GM12878 (cell line): ENCODE data around the gene METTL23. TPM values are rescaled to one million over a fixed set of nuclear protein-coding genes. Genes with fewer than 3 reads are reported as not detected.
"Not testable (repeated sequence)": the region's sequence is repeated elsewhere in the genome, so short reads cannot be mapped to it uniquely, and the experiment has no call there.

ENCODE experiments used
- ATAC-seq: fragments of 200-7000 bp; cut with Tn5 transposase; 3 replicates; pipeline ENCODE4 v1.9.1; 2020; ENCODE audit warnings: mild to moderate bottlenecking, moderate library complexity
- BruUV-seq: library from RNA; stranded (reverse); fragments of 400-500 nt; replicated peaks from 2 replicates; lab custom pipeline; 2021; lab: Mats Ljungman, UMichigan
- CTCF ChIA-PET: fragments of 300-600 bp; sonication (Branson Sonifier 250); formaldehyde crosslinking; extraction: SDS; loops from one replicate; lab custom pipeline; 2021; ENCODE audit warnings: inconsistent platforms; lab: Yijun Ruan, JAX
- POLR2A ChIA-PET: fragments of 350-600 bp; formaldehyde crosslinking; extraction: SDS; loops from one replicate; lab custom pipeline; 2021; ENCODE audit warnings: inconsistent platforms; lab: Charles Lee
- RAD21 ChIA-PET: fragments of 300-600 bp; sonication (Branson Sonifier 250); formaldehyde crosslinking; loops from one replicate; lab custom pipeline; 2023; ENCODE audit warnings: antibody characterized with exemption; ENCODE audit not compliant: unreplicated experiment; lab: Charles Lee
- SMC1A ChIA-PET: fragments of 300-600 bp; sonication (Branson Sonifier 250); formaldehyde crosslinking; loops from one replicate; lab custom pipeline; 2023; ENCODE audit not compliant: unreplicated experiment, uncharacterized antibody; lab: Charles Lee
- DNase-seq: peaks from one replicate; pipeline ENCODE4 v3.0.0-alpha.2; 2011; ENCODE audit warnings: low read depth, low spot score
- FAIRE-seq: peaks from 3 replicates; lab custom pipeline; 2011; peaks lifted over from hg19 to GRCh38; lab: Jason Lieb, UNC
- H2AFZ ChIP-seq: 2 replicates; pipeline ENCODE4 v1.6.0; 2011; ENCODE audit warnings: low read depth, low read length, control low read depth; ENCODE audit not compliant: control insufficient read depth
- H3K27ac ChIP-seq: 2 replicates; pipeline ENCODE4 v1.5.1; 2011; ENCODE audit warnings: control low read depth; ENCODE audit not compliant: control insufficient read depth, insufficient read depth
- H3K27me3 ChIP-seq, 2 experiments: replicated peaks in 1 of 2; 2 replicates each; pipeline versions ENCODE4 v1.6.0 to v1.6.1; 2011; ENCODE audit warnings: low read length in 1 of 2; ENCODE audit not compliant: control insufficient read depth in 2 of 2, insufficient read depth in 2 of 2
- H3K36me3 ChIP-seq, 2 experiments: 2 replicates each; pipeline ENCODE4 v1.5.1; 2011; ENCODE audit warnings: low read length in 1 of 2; ENCODE audit not compliant: control insufficient read depth in 2 of 2, insufficient read depth in 2 of 2
- H3K4me1 ChIP-seq: 2 replicates; pipeline ENCODE4 v1.6.1; 2011; ENCODE audit warnings: mild to moderate bottlenecking, low read length, moderate library complexity, mixed read lengths; ENCODE audit not compliant: control insufficient read depth, insufficient read depth
- H3K4me2 ChIP-seq: 2 replicates; pipeline ENCODE4 v1.6.0; 2011; ENCODE audit warnings: control low read depth; ENCODE audit not compliant: control insufficient read depth, insufficient read depth
- H3K4me3 ChIP-seq: fragments of 200-600 bp; sonication (generic); 2 replicates; pipeline ENCODE4 v1.5.1; 2016
- H3K79me2 ChIP-seq: 2 replicates; pipeline ENCODE4 v1.6.0; 2011; ENCODE audit warnings: low read length; ENCODE audit not compliant: control insufficient read depth, insufficient read depth
- H3K9ac ChIP-seq: 2 replicates; pipeline ENCODE4 v1.8.0; 2011; ENCODE audit warnings: low read length, control low read depth, mixed read lengths; ENCODE audit not compliant: control insufficient read depth, insufficient read depth
- H3K9me3 ChIP-seq: replicated peaks from 3 replicates; pipeline ENCODE4 v1.5.1; 2011; ENCODE audit warnings: mild to moderate bottlenecking, low read length; ENCODE audit not compliant: control insufficient read depth, insufficient read depth
- H4K20me1 ChIP-seq: 2 replicates; pipeline ENCODE4 v1.6.0; 2011; ENCODE audit not compliant: control insufficient read depth, insufficient read depth
- BHLHE40 ChIP-seq, 2 experiments: fragments of 450-650 bp in 1 of 2; IDR thresholded peaks; 2 replicates each; pipeline ENCODE4 v1.6.1; 2011 to 2017; ENCODE audit warnings: low read depth in 2 of 2, borderline replicate concordance in 1 of 2, improper control_type of control experiment in 1 of 2, low read length in 1 of 2, mild to moderate bottlenecking in 1 of 2
- ESRRA ChIP-seq: IDR thresholded peaks from 2 replicates; pipeline ENCODE4 v1.6.1; 2012; ENCODE audit warnings: mild to moderate bottlenecking, low read length, improper control_type of control experiment
- IKZF1 ChIP-seq: fragments of 450-650 bp; conservative IDR thresholded peaks from 2 replicates; pipeline ENCODE4 v1.6.1; 2017; ENCODE audit warnings: antibody characterized with exemption, mild to moderate bottlenecking
- MEF2A ChIP-seq: IDR thresholded peaks from 2 replicates; pipeline ENCODE4 v1.6.1; 2011; ENCODE audit warnings: low read depth, mild to moderate bottlenecking, low read length, moderate library complexity; ENCODE audit not compliant: insufficient read depth
- NRF1 ChIP-seq: conservative IDR thresholded peaks from 2 replicates; pipeline ENCODE4 v1.6.1; 2011; ENCODE audit warnings: mild to moderate bottlenecking, low read depth, low read length, improper control_type of control experiment
- SRF ChIP-seq, 2 experiments: IDR thresholded peaks; 2 replicates each; pipeline ENCODE4 v1.6.1; 2011; ENCODE audit warnings: low read depth in 2 of 2, low read length in 2 of 2, mild to moderate bottlenecking in 1 of 2, moderate library complexity in 1 of 2
- STAT3 ChIP-seq: IDR thresholded peaks from 2 replicates; pipeline ENCODE4 v1.6.1; 2011; ENCODE audit warnings: low read depth, low read length, improper control_type of control experiment
- SUPT20H ChIP-seq: IDR thresholded peaks from 2 replicates; pipeline ENCODE4 v1.6.1; 2011; ENCODE audit warnings: low read depth, mild to moderate bottlenecking, low read length, moderate library complexity, borderline replicate concordance; ENCODE audit not compliant: control insufficient read depth
- WGBS: methylation state at CpG from one replicate; pipeline ENCODE4 v1.1.6; 2016; ENCODE audit warnings: low lambda C conversion rate; ENCODE audit not compliant: insufficient replicate concordance, insufficient coverage; ENCODE audit errors: missing lambda C conversion rate; 5-methylcytosine and 5-hydroxymethylcytosine counted together
- in situ Hi-C: fragments of 300-500 bp; cut with MboI; formaldehyde crosslinking; loops from 9 replicates; pipeline ENCODE4 v1.14.3; 2018; ENCODE audit warnings: mixed read lengths
- intact Hi-C: fragments of 100-400 bp; cut with micrococcal nuclease; formaldehyde crosslinking; loops from one replicate; pipeline ENCODE4 v1.14.2; 2022; ENCODE audit not compliant: unreplicated experiment
- polyA plus RNA-seq, 11 experiments: library from polyadenylated mRNA; depleted of rRNA in 4 of 11; unstranded in 6 of 11; stranded (reverse) in 5 of 11; fragments of >200 nt; fragmentation: Nextera tagmentation in 4 of 11; fragmentation: Illumina TruSeq in 1 of 11; extraction: Ambion mirVana in 4 of 11; extraction: Trizol in 1 of 11; gene quantifications; 1 replicate in 1 of 11; 2 replicates in 10 of 11; pipeline versions ENCODE4 v1.2.1 to v1.2.3, GENCODE V29; 2011 to 2016; ENCODE audit warnings: inconsistent platforms in 2 of 11, missing spikeins in 2 of 11, low read depth in 1 of 11
- total RNA-seq, 4 experiments: library from RNA; depleted of rRNA in 3 of 4; stranded (reverse); fragments of >200 nt in 3 of 4; fragmentation: Illumina TruSeq in 1 of 4; extraction: Trizol in 1 of 4; gene quantifications; 2 replicates each; pipeline versions ENCODE4 v1.2.1 to v1.2.3, GENCODE V29; 2013 to 2021
- TF ChIP-seq, protein P1 (sequence below): fragments of 450-650 bp; IDR thresholded peaks from 2 replicates; pipeline ENCODE4 v1.6.1; 2017; ENCODE audit warnings: mild to moderate bottlenecking, moderate library complexity

METTL23 gene
- total and polyA plus RNA-seq, 10 of the 15 experiments (the other 5 are each of a cell fraction or from before 2014, with no cell fraction given): 25.6 to 61.5 (median 30.9) TPM

DNA sequence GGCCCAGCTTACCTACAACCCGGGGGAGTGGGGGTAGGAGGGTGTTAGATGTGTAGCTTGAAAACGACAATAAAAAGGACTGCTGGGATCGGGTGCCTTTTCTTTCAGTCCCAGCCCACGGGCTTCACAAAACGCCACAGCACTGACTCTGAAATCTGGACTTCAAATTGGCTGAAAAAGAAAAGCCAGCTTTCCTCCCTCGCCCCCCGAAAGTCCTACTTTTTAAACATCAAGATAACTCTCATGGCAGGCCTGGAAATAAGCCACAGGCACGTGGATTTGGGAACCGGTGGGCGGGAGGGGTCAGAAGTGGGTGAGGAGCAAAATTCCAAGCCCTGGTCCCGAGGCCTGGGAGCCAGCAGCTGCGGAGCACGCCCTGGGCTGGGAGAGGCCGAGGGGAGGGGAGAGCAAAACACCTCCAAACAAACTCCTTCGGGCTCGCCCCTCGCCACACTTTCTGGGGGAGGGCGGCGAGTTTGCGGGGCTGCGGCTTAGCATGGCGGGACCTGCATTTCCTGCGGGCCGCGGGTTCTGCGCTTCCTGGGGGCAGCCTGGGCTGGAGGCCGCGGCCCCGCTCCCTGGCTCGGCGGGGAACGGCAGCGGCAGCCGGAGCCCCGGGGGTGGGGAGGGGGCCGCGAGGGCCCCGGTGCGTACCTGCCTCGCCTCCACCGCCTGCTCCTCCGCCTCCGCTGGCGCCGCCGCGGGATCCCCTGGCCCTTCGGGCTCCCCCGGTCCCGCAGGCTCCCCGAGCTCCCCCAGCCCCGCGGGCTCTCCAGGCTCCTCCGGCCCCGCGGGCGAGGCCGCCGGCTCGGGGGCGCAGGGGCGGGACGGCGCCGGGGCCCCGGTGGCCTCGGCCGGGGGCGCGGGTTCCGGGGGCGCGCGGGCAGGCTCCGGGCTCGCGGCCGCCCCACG lies 16.4 kb upstream of the METTL23 start:
- H2AFZ ChIP-seq, ATAC-seq, H3K27ac ChIP-seq, H3K4me3 ChIP-seq, RAD21 ChIA-PET, H3K9me3 ChIP-seq, H3K27me3 ChIP-seq, H3K4me1 ChIP-seq, in situ Hi-C loops, CTCF ChIA-PET, POLR2A ChIA-PET, H4K20me1 ChIP-seq, FAIRE-seq, H3K79me2 ChIP-seq, BruUV-seq, H3K36me3 ChIP-seq, H3K9ac ChIP-seq, DNase-seq: not testable (repeated sequence)
- peak overlapping the region; percentile 68 for H3K4me2 ChIP-seq
- WGBS: 25% methylated on average over 30 of the region's 79 CpGs
- intact Hi-C loops: loop anchor here (10.0 kb wide), 1 partner anchor 85 kb away; no protein-coding TSS in a partner anchor
- SMC1A ChIA-PET: interaction anchor here (1.2 kb wide), 1 partner anchor 15 kb away, joined by 3 read pairs; no protein-coding TSS in a partner anchor
- TF ChIP-seq IKZF1: 0 out of 2 replicates have a peak, but pooled peaks have one; percentile 15

DNA sequence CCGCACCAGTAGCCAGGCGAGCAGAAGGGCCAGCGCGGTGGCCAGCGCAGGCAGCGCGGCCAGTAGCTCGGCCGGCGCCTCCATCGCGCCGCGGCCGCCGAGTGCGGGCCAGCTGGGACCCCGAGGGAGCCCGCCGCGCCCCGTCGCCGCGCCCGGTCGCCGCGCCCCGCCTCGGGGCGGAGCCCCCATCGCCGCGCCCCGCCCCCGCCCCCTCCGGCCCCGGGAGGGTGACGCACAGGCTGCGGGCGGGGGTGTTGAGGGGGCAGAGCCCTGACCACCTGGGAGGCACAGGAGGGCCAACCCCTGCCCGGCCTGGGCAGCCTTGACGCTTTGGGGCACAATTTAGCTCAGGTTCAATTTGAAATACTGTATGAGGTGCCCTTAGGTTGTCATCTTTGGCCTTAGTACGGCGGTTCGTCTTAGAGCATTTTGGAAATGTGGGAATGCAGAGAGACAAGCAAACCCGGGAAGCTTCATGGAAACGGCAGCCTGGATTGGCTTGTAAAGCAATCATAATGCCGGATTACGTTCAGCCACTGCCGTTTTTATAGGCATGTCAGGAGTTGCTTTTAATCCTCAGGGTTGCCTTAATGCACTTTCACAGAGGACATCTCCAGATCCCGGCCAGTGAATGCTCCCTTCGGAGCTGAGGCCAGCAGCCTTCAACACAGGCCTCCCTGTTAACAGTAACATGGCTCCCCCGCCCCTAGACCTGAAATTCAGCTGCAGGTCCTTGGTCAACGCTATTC lies 15.6 kb upstream of the METTL23 start, which contains the start of gene MXRA7:
MXRA7 (minus strand) TSS at position 103 of the 749 bp plus-strand sequence; CDS start at position 84, 19 bp downstream.
- POLR2A ChIA-PET: no interaction called here
- TF ChIP-seq MEF2A: no peak
- no peak for TF ChIP-seq SUPT20H
- TF ChIP-seq NRF1: no peak
- no peak for TF ChIP-seq STAT3
- no peak for TF ChIP-seq BHLHE40 (IDR thresholded peaks at IDR 0.05; ENCODE audit: borderline replicate concordance in 1 of 2, low read depth in 2 of 2, low read length in 1 of 2)
- no peak for TF ChIP-seq SRF (IDR thresholded peaks at IDR 0.05; ENCODE audit: low read depth in 2 of 2, low read length in 2 of 2)
- no peak for TF ChIP-seq ESRRA
- TF ChIP-seq, protein P1, sequence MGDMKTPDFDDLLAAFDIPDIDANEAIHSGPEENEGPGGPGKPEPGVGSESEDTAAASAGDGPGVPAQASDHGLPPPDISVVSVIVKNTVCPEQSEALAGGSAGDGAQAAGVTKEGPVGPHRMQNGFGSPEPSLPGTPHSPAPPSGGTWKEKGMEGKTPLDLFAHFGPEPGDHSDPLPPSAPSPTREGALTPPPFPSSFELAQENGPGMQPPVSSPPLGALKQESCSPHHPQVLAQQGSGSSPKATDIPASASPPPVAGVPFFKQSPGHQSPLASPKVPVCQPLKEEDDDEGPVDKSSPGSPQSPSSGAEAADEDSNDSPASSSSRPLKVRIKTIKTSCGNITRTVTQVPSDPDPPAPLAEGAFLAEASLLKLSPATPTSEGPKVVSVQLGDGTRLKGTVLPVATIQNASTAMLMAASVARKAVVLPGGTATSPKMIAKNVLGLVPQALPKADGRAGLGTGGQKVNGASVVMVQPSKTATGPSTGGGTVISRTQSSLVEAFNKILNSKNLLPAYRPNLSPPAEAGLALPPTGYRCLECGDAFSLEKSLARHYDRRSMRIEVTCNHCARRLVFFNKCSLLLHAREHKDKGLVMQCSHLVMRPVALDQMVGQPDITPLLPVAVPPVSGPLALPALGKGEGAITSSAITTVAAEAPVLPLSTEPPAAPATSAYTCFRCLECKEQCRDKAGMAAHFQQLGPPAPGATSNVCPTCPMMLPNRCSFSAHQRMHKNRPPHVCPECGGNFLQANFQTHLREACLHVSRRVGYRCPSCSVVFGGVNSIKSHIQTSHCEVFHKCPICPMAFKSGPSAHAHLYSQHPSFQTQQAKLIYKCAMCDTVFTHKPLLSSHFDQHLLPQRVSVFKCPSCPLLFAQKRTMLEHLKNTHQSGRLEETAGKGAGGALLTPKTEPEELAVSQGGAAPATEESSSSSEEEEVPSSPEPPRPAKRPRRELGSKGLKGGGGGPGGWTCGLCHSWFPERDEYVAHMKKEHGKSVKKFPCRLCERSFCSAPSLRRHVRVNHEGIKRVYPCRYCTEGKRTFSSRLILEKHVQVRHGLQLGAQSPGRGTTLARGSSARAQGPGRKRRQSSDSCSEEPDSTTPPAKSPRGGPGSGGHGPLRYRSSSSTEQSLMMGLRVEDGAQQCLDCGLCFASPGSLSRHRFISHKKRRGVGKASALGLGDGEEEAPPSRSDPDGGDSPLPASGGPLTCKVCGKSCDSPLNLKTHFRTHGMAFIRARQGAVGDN: 0 out of 2 replicates have a peak, but pooled peaks have one; percentile 22

More for the DNA sequence above, 15.6 kb upstream of the METTL23 start, which contains the start of gene MXRA7:
- 40% methylated on average over 12 of the region's 56 CpGs for WGBS
- H4K20me1 ChIP-seq: peaks cover 5% of the 10 kb centered on the region
- ChIA-PET SMC1A (interaction anchor here (1.2 kb wide), 1 partner anchor 14 kb away, joined by 3 read pairs; no protein-coding TSS in a partner anchor), RAD21 (no interaction called here), CTCF (interaction anchor here (0.9 kb wide), 1 partner anchor 8 kb away, joined by 3 read pairs; no protein-coding TSS in a partner anchor)
- BruUV-seq: no TSS peak
- no peak within 1 kb of the TSS for H3K9ac ChIP-seq
- intact Hi-C loops: loop anchor here (10.0 kb wide), 1 partner anchor 86 kb away; no protein-coding TSS in a partner anchor
- H3K27me3 ChIP-seq: no peaks in the 10 kb centered on the region; a peak in 2 of 4 replicates
- no peak within 1 kb of the TSS for H3K27ac ChIP-seq
- H3K79me2 ChIP-seq: no peaks in the 10 kb centered on the region
- no peak for DNase-seq
- peaks cover 8% of the 10 kb centered on the region for H3K4me1 ChIP-seq
- peaks cover 2 to 12% of the 10 kb centered on the region in 2 experiments; a peak in 3 of 4 replicates for H3K36me3 ChIP-seq
- H3K9me3 ChIP-seq: no peaks in the 10 kb centered on the region
- in situ Hi-C loops: no loop called here
- FAIRE-seq: no peak
- H3K4me2 ChIP-seq: peak within 1 kb of the TSS; percentile 68
- H2AFZ ChIP-seq: 0 out of 2 replicates have a peak within 1 kb of the TSS, but pooled peaks have one; percentile 29
- ATAC-seq: peak; percentile 87
- peak within 1 kb of the TSS; percentile 32; the same call in 1 of the 2 replicates for H3K4me3 ChIP-seq
